ENCODE results near the gene SERPINA12. TPM values are rescaled to one million over a fixed set of nuclear protein-coding genes. Genes with fewer than 3 reads are reported as not detected.

The SERPINA12 gene
- polyA plus RNA-seq, 2 of the 4 experiments (the other 2 are of a cell fraction) = not detected

DNA sequence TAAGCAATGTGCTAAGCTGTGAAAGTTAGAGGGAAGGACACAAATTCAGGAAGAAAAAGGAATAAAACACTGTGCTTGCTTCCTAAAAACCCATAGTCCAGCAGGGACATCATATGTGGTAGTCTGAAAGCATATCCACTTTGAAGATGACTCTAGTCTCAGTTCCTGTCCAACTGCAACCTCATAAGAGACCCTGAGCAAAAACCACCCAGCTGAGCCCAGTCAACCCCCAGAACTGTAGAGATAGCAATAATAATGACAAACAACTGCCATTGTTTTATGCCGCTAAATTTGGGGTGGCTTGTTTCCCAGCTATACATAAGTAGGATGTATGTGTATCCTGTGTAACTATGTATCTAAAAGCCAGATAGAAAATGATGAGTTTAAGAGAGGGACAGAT, 48.1 kb upstream of the SERPINA12 start (continued):
- TF ChIP-seq, protein P1, sequence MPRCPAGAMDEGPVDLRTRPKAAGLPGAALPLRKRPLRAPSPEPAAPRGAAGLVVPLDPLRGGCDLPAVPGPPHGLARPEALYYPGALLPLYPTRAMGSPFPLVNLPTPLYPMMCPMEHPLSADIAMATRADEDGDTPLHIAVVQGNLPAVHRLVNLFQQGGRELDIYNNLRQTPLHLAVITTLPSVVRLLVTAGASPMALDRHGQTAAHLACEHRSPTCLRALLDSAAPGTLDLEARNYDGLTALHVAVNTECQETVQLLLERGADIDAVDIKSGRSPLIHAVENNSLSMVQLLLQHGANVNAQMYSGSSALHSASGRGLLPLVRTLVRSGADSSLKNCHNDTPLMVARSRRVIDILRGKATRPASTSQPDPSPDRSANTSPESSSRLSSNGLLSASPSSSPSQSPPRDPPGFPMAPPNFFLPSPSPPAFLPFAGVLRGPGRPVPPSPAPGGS (IDR thresholded peaks at IDR 0.05) = no peak
- no peak for TF ChIP-seq NR3C1 (IDR thresholded peaks at IDR 0.05)
- TF ChIP-seq CTCF (IDR thresholded peaks at IDR 0.05) = no peak
- TF ChIP-seq EHF (CRISPR knock-in tag; IDR thresholded peaks at IDR 0.05) = no peak

GRCh38 chr14:94555991-94556390, 46.7 kb upstream of the SERPINA12 start:
- Histone ChIP-seq H3K4me2 (no peak overlapping the region), H3K4me3 (no peak overlapping the region), H3K9me3 (peaks cover 21% of the 10 kb centered on the region; the same call in 1 of the 3 replicates), H3K4me1 (no peaks in the 10 kb centered on the region), H3K27ac (no peak overlapping the region)
- DNase-seq (ENCODE audit: low read depth in 1 of 2, low spot score in 1 of 2) = no peak
- TF ChIP-seq CBX2 (IDR thresholded peaks at IDR 0.05; ENCODE audit: borderline replicate concordance, low read depth) (no peak), HOXA7 (CRISPR knock-in tag; IDR thresholded peaks at IDR 0.05) (no peak), REST (IDR thresholded peaks at IDR 0.05) (no peak), RCOR1 (IDR thresholded peaks at IDR 0.05; ENCODE audit: low read depth, low read length) (no peak), RNF2 (IDR thresholded peaks at IDR 0.05; ENCODE audit: borderline replicate concordance, low read depth) (no peak), MYC (IDR thresholded peaks at IDR 0.05; ENCODE audit: borderline replicate concordance, low read length) (no peak), NFE2L2 (conservative IDR thresholded peaks at IDR 0.05; ENCODE audit: low read length) (no peak), KDM5A (IDR thresholded peaks at IDR 0.05) (no peak), HOXB13 (CRISPR knock-in tag; IDR thresholded peaks at IDR 0.05; ENCODE audit: low read depth) (no peak), RAD21 (conservative IDR thresholded peaks at IDR 0.05 in 1 of 2, IDR thresholded peaks at IDR 0.05 in 1 of 2) (no peak), FOXS1 (CRISPR knock-in tag; IDR thresholded peaks at IDR 0.05) (no peak)
- TF ChIP-seq, protein P2, sequence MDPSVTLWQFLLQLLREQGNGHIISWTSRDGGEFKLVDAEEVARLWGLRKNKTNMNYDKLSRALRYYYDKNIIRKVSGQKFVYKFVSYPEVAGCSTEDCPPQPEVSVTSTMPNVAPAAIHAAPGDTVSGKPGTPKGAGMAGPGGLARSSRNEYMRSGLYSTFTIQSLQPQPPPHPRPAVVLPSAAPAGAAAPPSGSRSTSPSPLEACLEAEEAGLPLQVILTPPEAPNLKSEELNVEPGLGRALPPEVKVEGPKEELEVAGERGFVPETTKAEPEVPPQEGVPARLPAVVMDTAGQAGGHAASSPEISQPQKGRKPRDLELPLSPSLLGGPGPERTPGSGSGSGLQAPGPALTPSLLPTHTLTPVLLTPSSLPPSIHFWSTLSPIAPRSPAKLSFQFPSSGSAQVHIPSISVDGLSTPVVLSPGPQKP (IDR thresholded peaks at IDR 0.05; ENCODE audit: low read depth, low read length) = no peak
- CTCF ChIA-PET = interaction anchor here (1.0 to 1.1 kb wide), 3 partner anchors 11 to 70 kb away, joined by 3 read pairs; no protein-coding TSS in a partner anchor
- no peak for FAIRE-seq
- POLR2A ChIA-PET = no interaction called here
- WGBS (ENCODE audit: missing lambda C conversion rate) = 58% methylated on average over 9 of the region's 9 CpGs
- no peak for ATAC-seq

DNA sequence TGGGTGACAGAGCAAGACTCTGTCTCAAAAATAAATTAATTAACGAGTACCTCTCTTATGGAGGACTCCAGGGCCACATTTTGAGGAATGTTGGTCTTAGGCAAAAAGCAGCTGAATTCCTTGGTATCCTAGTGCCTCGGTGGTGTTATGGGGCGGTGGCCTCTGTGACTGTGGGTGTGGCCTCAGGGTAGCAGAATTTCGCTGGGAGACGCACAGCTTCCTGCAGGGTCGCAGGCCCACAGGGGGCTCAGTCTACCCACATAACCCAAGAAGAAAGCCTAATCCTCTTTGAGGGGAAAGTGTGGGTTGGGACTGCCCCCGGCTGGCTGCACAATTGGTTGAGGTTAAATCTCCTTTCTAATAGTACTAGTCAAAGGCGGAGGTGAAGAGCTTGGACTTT, 40.8 kb upstream of the SERPINA12 start:
- ChIA-PET CTCF (interaction anchor here (0.6 to 3.2 kb wide), 25 partner anchors 10 to 1007 kb away, joined by 3 to 70 read pairs (median 3); partner anchors contain the start of genes SERPINA3 and SERPINA4), POLR2A (no interaction called here)
- ATAC-seq (no peak), DNase-seq (ENCODE audit: low read depth in 1 of 2, low spot score in 1 of 2) (no peak), FAIRE-seq (no peak)
- Histone ChIP-seq H3K9me3 (peaks cover 12% of the 10 kb centered on the region; the same call in 1 of the 3 replicates), H3K4me2 (no peak overlapping the region), H3K27ac (peak overlapping the region; percentile 5 to 65; a peak in 2 of 6 replicates), H3K4me3 (no peak overlapping the region), H3K4me1 (no peaks in the 10 kb centered on the region)
- WGBS (ENCODE audit: missing lambda C conversion rate) = 50% methylated on average over 5 of the region's 8 CpGs
- TF ChIP-seq MAZ (IDR thresholded peaks at IDR 0.05; ENCODE audit: borderline replicate concordance, low read depth, low read length) = no peak
- no peak for TF ChIP-seq EP300 (IDR thresholded peaks at IDR 0.05)
- no peak for TF ChIP-seq RARB (CRISPR knock-in tag; IDR thresholded peaks at IDR 0.05)
- no peak for TF ChIP-seq HEYL (CRISPR knock-in tag; IDR thresholded peaks at IDR 0.05)
- TF ChIP-seq, protein P3, sequence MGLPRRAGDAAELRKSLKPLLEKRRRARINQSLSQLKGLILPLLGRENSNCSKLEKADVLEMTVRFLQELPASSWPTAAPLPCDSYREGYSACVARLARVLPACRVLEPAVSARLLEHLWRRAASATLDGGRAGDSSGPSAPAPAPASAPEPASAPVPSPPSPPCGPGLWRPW (IDR thresholded peaks at IDR 0.05) = no peak
- no peak for TF ChIP-seq RNF2 (IDR thresholded peaks at IDR 0.05; ENCODE audit: borderline replicate concordance, low read depth)
- no peak for TF ChIP-seq FOXS1 (CRISPR knock-in tag; IDR thresholded peaks at IDR 0.05)
- TF ChIP-seq KDM5A (IDR thresholded peaks at IDR 0.05) = no peak
- no peak for TF ChIP-seq ESRRA (IDR thresholded peaks at IDR 0.05; ENCODE audit: borderline replicate concordance, low read length)
- no peak for TF ChIP-seq RFX5 (IDR thresholded peaks at IDR 0.05)
- TF ChIP-seq CHD4 (IDR thresholded peaks at IDR 0.05; ENCODE audit: borderline replicate concordance) = no peak
- TF ChIP-seq RAD21 (conservative IDR thresholded peaks at IDR 0.05 in 1 of 2, IDR thresholded peaks at IDR 0.05 in 1 of 2) = no peak
- TF ChIP-seq NPAS2 (CRISPR knock-in tag; IDR thresholded peaks at IDR 0.05; ENCODE audit: borderline replicate concordance) = no peak
- no peak for TF ChIP-seq FOSL2 (IDR thresholded peaks at IDR 0.05)
- TF ChIP-seq FOSL2 (CRISPR knock-in tag; IDR thresholded peaks at IDR 0.05) = no peak
- TF ChIP-seq TP53 (CRISPR knock-in tag; IDR thresholded peaks at IDR 0.05) = no peak
